H1 (cell line): ENCODE results near the gene DYSF. TPM values are rescaled to one million over a fixed set of nuclear protein-coding genes. Genes with fewer than 3 reads are reported as not detected.

Source experiments
- EGR1 ChIP-seq: IDR thresholded peaks from 2 replicates; pipeline ENCODE4 v1.6.1; 2011; ENCODE audit warnings: low read depth, low read length, borderline replicate concordance
- KDM1A ChIP-seq: fragments of 200-600, 300-600 bp; sonication (generic); IDR thresholded peaks from 2 replicates; pipeline ENCODE4 v1.7.1; 2016; ENCODE audit warnings: mild to moderate bottlenecking, low read length, borderline replicate concordance
- MAX ChIP-seq: IDR thresholded peaks from 2 replicates; pipeline ENCODE4 v1.6.1; 2012; ENCODE audit warnings: inconsistent platforms
- POLR2A ChIP-seq, 2 experiments: IDR thresholded peaks; 1 replicate in 1 of 2; 2 replicates in 1 of 2; pipeline ENCODE4 v1.6.1; 2011; ENCODE audit warnings: low read depth in 2 of 2, low read length in 2 of 2, mild to moderate bottlenecking in 2 of 2; ENCODE audit errors: control extremely low read depth in 1 of 2
- RFX5 ChIP-seq: IDR thresholded peaks from 2 replicates; pipeline ENCODE4 v1.6.1; 2011; ENCODE audit warnings: low read depth, low read length, improper control_type of control experiment, borderline replicate concordance
- SP4 ChIP-seq: IDR thresholded peaks from 2 replicates; pipeline ENCODE4 v1.6.1; 2012; ENCODE audit warnings: low read length, inconsistent platforms
- SRF ChIP-seq: IDR thresholded peaks from 2 replicates; pipeline ENCODE4 v1.6.1; 2011; ENCODE audit warnings: mild to moderate bottlenecking, low read depth, low read length, moderate library complexity
- YY1 ChIP-seq: IDR thresholded peaks from 2 replicates; pipeline ENCODE4 v1.6.1; 2011; ENCODE audit warnings: low read depth, mild to moderate bottlenecking, low read length
- polyA plus RNA-seq, 7 experiments: library from polyadenylated mRNA; depleted of rRNA in 3 of 7; stranded (reverse) in 5 of 7; unstranded in 2 of 7; fragments of >200 nt in 5 of 7; fragments of 200-250 nt in 2 of 7; gene quantifications; 1 replicate in 5 of 7; 2 replicates in 1 of 7; 4 replicates in 1 of 7; pipeline versions ENCODE4 v1.2.1 to v1.2.3, GENCODE V29; 2011 to 2013; ENCODE audit warnings: missing spikeins in 2 of 7, mixed read lengths in 2 of 7
- total RNA-seq: library from RNA; stranded (reverse); fragmentation: NEBNext Ultra II Directional; extraction: Animal tissue kit (Norgen Biotek cat#: 25700); gene quantifications from 2 replicates; pipeline ENCODE4 v1.2.1, GENCODE V29; 2021

DYSF gene
- total and polyA plus RNA-seq, 2 of the 8 experiments (the other 6 are each of a cell fraction or from before 2014, with no cell fraction given), result 5.8 to 7.1 TPM

DNA sequence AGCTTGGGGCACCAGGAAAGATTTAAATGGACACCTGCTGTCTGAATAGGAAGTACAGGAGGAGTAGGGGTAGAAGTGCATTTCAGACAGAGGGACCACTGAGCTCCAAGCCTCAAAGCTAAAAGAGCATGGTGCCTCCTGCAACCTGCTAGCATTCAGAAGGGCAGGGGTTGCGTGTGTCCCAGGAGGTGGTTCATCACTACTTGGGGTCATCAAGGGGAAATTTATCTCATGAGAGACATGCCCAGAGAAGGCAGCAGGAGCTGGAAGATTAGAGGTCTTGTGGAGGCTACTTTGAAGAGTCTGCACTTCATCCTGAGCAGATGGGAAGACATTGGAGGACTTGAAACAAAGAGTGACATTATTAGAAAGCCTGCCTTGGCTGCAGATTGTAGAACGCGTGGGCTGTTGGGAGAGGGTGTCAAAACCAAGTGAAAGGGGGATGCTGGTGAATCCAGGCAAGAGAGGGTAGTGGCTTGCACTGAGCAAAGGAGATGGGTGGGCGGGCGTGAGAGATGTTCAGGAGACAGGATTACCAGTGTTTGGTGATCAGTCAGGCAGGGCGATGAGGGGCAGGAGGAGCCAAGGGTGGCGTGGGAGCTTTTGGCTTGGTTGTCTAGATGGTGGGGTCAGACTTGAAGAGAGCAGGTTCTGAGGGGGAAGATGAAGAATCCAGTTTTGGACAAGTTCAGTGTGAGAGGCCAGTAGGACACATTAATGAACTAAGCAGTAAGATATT lies 154.0 kb downstream of the DYSF start (continued):
- TF ChIP-seq EGR1 (no peak), POLR2A (IDR thresholded peaks at IDR 0.05; ENCODE audit: control extremely low read depth in 1 of 2, low read depth in 2 of 2, low read length in 2 of 2) (no peak), RFX5 (no peak), SP4 (no peak), YY1 (no peak), MAX (no peak), KDM1A (no peak), SRF (no peak)
